H9 (cell line): ENCODE data around the gene B4GALNT1. TPM values are rescaled to one million over a fixed set of nuclear protein-coding genes. Genes with fewer than 3 reads are reported as not detected.

Experiments used
- DNase-seq: peaks from one replicate; pipeline ENCODE4 v3.0.0-alpha.2; 2017
- H2AFZ ChIP-seq: one replicate; pipeline ENCODE4 v1.6.1; 2013; ENCODE audit warnings: mild to moderate bottlenecking, low read length, control low read depth, moderate library complexity
- H2AK5ac ChIP-seq: 2 replicates; pipeline ENCODE4 v1.6.1; 2013; ENCODE audit warnings: low read length, control low read depth, mixed read lengths; ENCODE audit not compliant: insufficient read length
- H2BK120ac ChIP-seq: one replicate; pipeline ENCODE4 v1.6.1; 2013; ENCODE audit warnings: low read depth, mild to moderate bottlenecking, low read length, control low read depth, inconsistent platforms; ENCODE audit not compliant: poor library complexity, severe bottlenecking
- H2BK12ac ChIP-seq: 2 replicates; pipeline ENCODE4 v1.6.1; 2013; ENCODE audit warnings: low read length, control low read depth, mixed read lengths, low read depth; ENCODE audit not compliant: insufficient read length
- H2BK15ac ChIP-seq: 2 replicates; pipeline ENCODE4 v1.6.1; 2013; ENCODE audit warnings: low read depth, low read length, control low read depth
- H2BK20ac ChIP-seq: one replicate; pipeline ENCODE4 v1.6.1; 2013; ENCODE audit warnings: low read depth, mild to moderate bottlenecking, low read length, control low read depth, inconsistent platforms; ENCODE audit not compliant: poor library complexity, severe bottlenecking
- H2BK5ac ChIP-seq: 2 replicates; pipeline ENCODE4 v1.6.1; 2013; ENCODE audit warnings: low read length, control low read depth, mixed read lengths; ENCODE audit not compliant: insufficient read length
- H3K14ac ChIP-seq: 2 replicates; pipeline ENCODE4 v1.6.1; 2013; ENCODE audit warnings: low read length, control low read depth; ENCODE audit not compliant: insufficient read depth
- H3K18ac ChIP-seq: 2 replicates; pipeline ENCODE4 v1.6.1; 2013; ENCODE audit warnings: low read depth, mild to moderate bottlenecking, mixed read lengths, low read length, control low read depth; ENCODE audit not compliant: insufficient read length
- H3K23ac ChIP-seq: 2 replicates; pipeline ENCODE4 v1.6.1; 2013; ENCODE audit warnings: low read length, control low read depth, mixed read lengths, low read depth; ENCODE audit not compliant: insufficient read length
- H3K23me2 ChIP-seq: 2 replicates; pipeline ENCODE4 v1.6.1; 2013; ENCODE audit warnings: low read depth, mild to moderate bottlenecking, mixed read lengths, low read length, control low read depth; ENCODE audit not compliant: insufficient read length, poor library complexity, severe bottlenecking
- H3K27ac ChIP-seq: 2 replicates; pipeline ENCODE4 v1.5.1; 2013; ENCODE audit warnings: low read length, control low read depth, mixed read lengths, low read depth; ENCODE audit not compliant: insufficient read length
- H3K27me3 ChIP-seq: 2 replicates; pipeline ENCODE4 v1.6.1; 2013; ENCODE audit warnings: low read length, control low read depth, inconsistent platforms; ENCODE audit not compliant: insufficient read depth
- H3K4ac ChIP-seq: 2 replicates; pipeline ENCODE4 v1.6.1; 2013; ENCODE audit warnings: low read depth, mild to moderate bottlenecking, control low read depth, inconsistent platforms, low read length, moderate library complexity
- H3K4me1 ChIP-seq: 2 replicates; pipeline ENCODE4 v1.6.1; 2013; ENCODE audit warnings: low read length, control low read depth, inconsistent platforms; ENCODE audit not compliant: insufficient read depth
- H3K4me2 ChIP-seq: 2 replicates; pipeline ENCODE4 v1.6.1; 2013; ENCODE audit warnings: low read length, control low read depth, mixed read lengths; ENCODE audit not compliant: insufficient read length, insufficient read depth
- H3K56ac ChIP-seq: 2 replicates; pipeline ENCODE4 v1.6.1; 2013; ENCODE audit warnings: low read depth, mild to moderate bottlenecking, mixed read lengths, low read length, control low read depth; ENCODE audit not compliant: insufficient read length
- H3K79me1 ChIP-seq: 2 replicates; pipeline ENCODE4 v1.6.1; 2013; ENCODE audit warnings: low read depth, mild to moderate bottlenecking, moderate library complexity, low read length, control low read depth, inconsistent platforms; ENCODE audit not compliant: insufficient read depth, poor library complexity, severe bottlenecking
- H3K79me2 ChIP-seq: 2 replicates; pipeline ENCODE4 v1.6.1; 2013; ENCODE audit warnings: low read length, control low read depth, inconsistent platforms; ENCODE audit not compliant: insufficient read depth
- H3K9ac ChIP-seq: 2 replicates; pipeline ENCODE4 v1.6.1; 2013; ENCODE audit warnings: low read length, control low read depth, mixed read lengths; ENCODE audit not compliant: insufficient read length; ENCODE audit errors: extremely low read depth
- H3K9me3 ChIP-seq: one replicate; pipeline ENCODE4 v1.6.1; 2013; ENCODE audit warnings: low read depth, low read length, inconsistent platforms; ENCODE audit not compliant: control insufficient read depth
- H3T11ph ChIP-seq: one replicate; pipeline ENCODE4 v1.6.1; 2013; ENCODE audit warnings: mild to moderate bottlenecking, low read length, control low read depth, inconsistent platforms
- H4K20me1 ChIP-seq: one replicate; pipeline ENCODE4 v1.6.1; 2013; ENCODE audit not compliant: control insufficient read depth, insufficient read length, insufficient read depth
- H4K5ac ChIP-seq: 2 replicates; pipeline ENCODE4 v1.6.1; 2013; ENCODE audit warnings: low read depth, mild to moderate bottlenecking, mixed read lengths, low read length, control low read depth; ENCODE audit not compliant: insufficient read length
- H4K8ac ChIP-seq: replicated peaks from 2 replicates; pipeline ENCODE4 v1.6.1; 2013; ENCODE audit warnings: low read length, control low read depth, mixed read lengths, low read depth; ENCODE audit not compliant: insufficient read length
- H4K91ac ChIP-seq: 2 replicates; pipeline ENCODE4 v1.6.1; 2013; ENCODE audit warnings: low read depth, mild to moderate bottlenecking, moderate library complexity, mixed read lengths, low read length, control low read depth; ENCODE audit not compliant: insufficient read length
- H3K27ac Mint-ChIP-seq, 3 experiments: 2 replicates in 2 of 3; 3 replicates in 1 of 3; pipeline ENCODE4 v1.8.0; 2020 to 2021; ENCODE audit warnings: mixed read lengths in 3 of 3, mild to moderate bottlenecking in 1 of 3, moderate library complexity in 1 of 3
- H3K27me3 Mint-ChIP-seq: 2 replicates; pipeline ENCODE4 v1.8.0; 2021; ENCODE audit warnings: low read depth, mild to moderate bottlenecking, moderate library complexity, mixed read lengths
- H3K36me3 Mint-ChIP-seq, 3 experiments: 2 replicates in 2 of 3; 3 replicates in 1 of 3; pipeline ENCODE4 v1.8.0; 2020 to 2021; ENCODE audit warnings: low read depth in 3 of 3, mixed read lengths in 3 of 3; ENCODE audit not compliant: insufficient read depth in 1 of 3
- H3K4me1 Mint-ChIP-seq, 2 experiments: 2 replicates each; pipeline ENCODE4 v1.8.0; 2020; ENCODE audit warnings: mixed read lengths in 2 of 2
- H3K4me3 Mint-ChIP-seq, 2 experiments: 2 replicates in 1 of 2; 3 replicates in 1 of 2; pipeline ENCODE4 v1.8.0; 2020 to 2021; ENCODE audit warnings: mild to moderate bottlenecking in 2 of 2, mixed read lengths in 2 of 2, moderate library complexity in 1 of 2
- H3K9me3 Mint-ChIP-seq, 2 experiments: 2 replicates in 1 of 2; 3 replicates in 1 of 2; pipeline ENCODE4 v1.8.0; 2020; ENCODE audit warnings: mild to moderate bottlenecking in 2 of 2, mixed read lengths in 2 of 2, moderate library complexity in 1 of 2
- WGBS: extraction: QIAGEN DNeasy Blood & Tissue Kit; methylation state at CpG from one replicate; pipeline ENCODE4 v1.1.7; 2013; ENCODE audit warnings: missing lambda C conversion rate, low lambda C conversion rate, mixed read lengths; ENCODE audit not compliant: insufficient read length; ENCODE audit errors: extremely low coverage; 5-methylcytosine and 5-hydroxymethylcytosine counted together
- total RNA-seq: library from RNA; stranded (reverse); gene quantifications from 2 replicates; pipeline ENCODE4 v1.2.1, GENCODE V29; 2021
- TF ChIP-seq, protein P1 (sequence below): fragments of 200-600 bp; sonication (generic); conservative IDR thresholded peaks from 3 replicates; pipeline ENCODE4 v1.8.0; 2021; ENCODE audit warnings: antibody characterized with exemption, mild to moderate bottlenecking

The B4GALNT1 gene
- total RNA-seq, 1 experiment from 2014 or later, result 2.3 TPM

GRCh38 chr12:57625261-57626032 lies 7.6 kb downstream of the B4GALNT1 start:
- Histone ChIP-seq H4K20me1 (no peaks in the 10 kb centered on the region), H2BK120ac (no peak overlapping the region), H3T11ph (no peak overlapping the region), H3K23ac (no peak overlapping the region), H2BK12ac (no peak overlapping the region), H2BK20ac (no peak overlapping the region), H3K4me2 (no peak overlapping the region), H3K27me3 (peaks cover 94% of the 10 kb centered on the region), H3K4ac (no peak overlapping the region), H3K4me1 (no peaks in the 10 kb centered on the region), H2BK5ac (no peak overlapping the region), H3K23me2 (peaks cover 15% of the 10 kb centered on the region), H3K18ac (no peak overlapping the region), H4K5ac (no peak overlapping the region), H2AFZ (no peak overlapping the region), H3K9ac (no peak overlapping the region), H3K9me3 (no peaks in the 10 kb centered on the region), H2BK15ac (no peak overlapping the region), H3K56ac (no peak overlapping the region), H3K14ac (no peak overlapping the region), H3K79me1 (no peaks in the 10 kb centered on the region), H4K8ac (no peak overlapping the region), H3K79me2 (no peaks in the 10 kb centered on the region), H4K91ac (no peak overlapping the region), H2AK5ac (no peak overlapping the region), H3K27ac (no peak overlapping the region)
- H3K27ac Mint-ChIP-seq, result no peak overlapping the region
- TF ChIP-seq, protein P1, sequence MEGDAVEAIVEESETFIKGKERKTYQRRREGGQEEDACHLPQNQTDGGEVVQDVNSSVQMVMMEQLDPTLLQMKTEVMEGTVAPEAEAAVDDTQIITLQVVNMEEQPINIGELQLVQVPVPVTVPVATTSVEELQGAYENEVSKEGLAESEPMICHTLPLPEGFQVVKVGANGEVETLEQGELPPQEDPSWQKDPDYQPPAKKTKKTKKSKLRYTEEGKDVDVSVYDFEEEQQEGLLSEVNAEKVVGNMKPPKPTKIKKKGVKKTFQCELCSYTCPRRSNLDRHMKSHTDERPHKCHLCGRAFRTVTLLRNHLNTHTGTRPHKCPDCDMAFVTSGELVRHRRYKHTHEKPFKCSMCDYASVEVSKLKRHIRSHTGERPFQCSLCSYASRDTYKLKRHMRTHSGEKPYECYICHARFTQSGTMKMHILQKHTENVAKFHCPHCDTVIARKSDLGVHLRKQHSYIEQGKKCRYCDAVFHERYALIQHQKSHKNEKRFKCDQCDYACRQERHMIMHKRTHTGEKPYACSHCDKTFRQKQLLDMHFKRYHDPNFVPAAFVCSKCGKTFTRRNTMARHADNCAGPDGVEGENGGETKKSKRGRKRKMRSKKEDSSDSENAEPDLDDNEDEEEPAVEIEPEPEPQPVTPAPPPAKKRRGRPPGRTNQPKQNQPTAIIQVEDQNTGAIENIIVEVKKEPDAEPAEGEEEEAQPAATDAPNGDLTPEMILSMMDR, result no peak
- H3K4me3 Mint-ChIP-seq, result no peak overlapping the region
- H3K36me3 Mint-ChIP-seq, result no peaks in the 10 kb centered on the region; a peak in 3 of 7 replicates
- WGBS, result no CpG with 5 or more reads among the region's 12 CpGs
- peaks cover 0 to 4% of the 10 kb centered on the region in 2 experiments; a peak in 2 of 5 replicates for H3K9me3 Mint-ChIP-seq
- H3K4me1 Mint-ChIP-seq, result peaks cover 17 to 37% of the 10 kb centered on the region in 2 experiments
- H3K27me3 Mint-ChIP-seq, result peaks cover 97% of the 10 kb centered on the region
- DNase-seq, result no peak
